Islet of Langerhans (tissue), 1 donor: ENCODE data around the gene SSH2.

ENCODE experiments used
- FAIRE-seq: peaks from one replicate; lab custom pipeline; 2011; peaks lifted over from hg19 to GRCh38; lab: Jason Lieb, UNC

SSH2 gene

GRCh38 chr17:29621751-29622194 is 308.3 kb downstream of the SSH2 start:
- no peak for FAIRE-seq

GRCh38 chr17:29620779-29621500 is 309.1 kb downstream of the SSH2 start:
- FAIRE-seq: no peak

GRCh38 chr17:29620271-29620670 is 309.8 kb downstream of the SSH2 start:
- FAIRE-seq: no peak

- FAIRE-seq: no peak
These were observed 310.8 kb downstream of the SSH2 start for GRCh38 chr17:29619251-29619650.

- no peak for FAIRE-seq
These were observed 311.6 kb downstream of the SSH2 start for GRCh38 chr17:29618272-29619065.

GRCh38 chr17:29617481-29618271 is 312.4 kb downstream of the SSH2 start:
- FAIRE-seq: no peak

- no peak for FAIRE-seq
These were observed 312.9 kb downstream of the SSH2 start for GRCh38 chr17:29617125-29617480.

GRCh38 chr17:29616300-29617048 is 313.6 kb downstream of the SSH2 start:
- no peak for FAIRE-seq

GRCh38 chr17:29615492-29616299 is 314.3 kb downstream of the SSH2 start:
- FAIRE-seq: no peak

GRCh38 chr17:29615048-29615385 is 315.0 kb downstream of the SSH2 start:
- no peak for FAIRE-seq

- no peak for FAIRE-seq
These were observed 315.5 kb downstream of the SSH2 start for GRCh38 chr17:29614349-29615047.

- no peak for FAIRE-seq
These were observed 316.2 kb downstream of the SSH2 start for GRCh38 chr17:29613856-29614255.

GRCh38 chr17:29613352-29613837 is 316.6 kb downstream of the SSH2 start:
- FAIRE-seq: no peak

GRCh38 chr17:29612404-29613280 is 317.4 kb downstream of the SSH2 start:
- no peak for FAIRE-seq

GRCh38 chr17:29612094-29612403 is 318.0 kb downstream of the SSH2 start:
- FAIRE-seq: no peak

GRCh38 chr17:29611351-29612093 is 318.5 kb downstream of the SSH2 start:
- FAIRE-seq: no peak

- no peak for FAIRE-seq
These were observed 319.6 kb downstream of the SSH2 start for GRCh38 chr17:29610395-29610794.

- no peak for FAIRE-seq
These were observed 321.0 kb downstream of the SSH2 start for GRCh38 chr17:29608986-29609385.

GRCh38 chr17:29607557-29608195 is 322.4 kb downstream of the SSH2 start:
- no peak for FAIRE-seq
